Astrocyte (in vitro differentiated cells and primary cell): ENCODE data around the gene TSPEAR. TPM values are rescaled to one million over a fixed set of nuclear protein-coding genes. Genes with fewer than 3 reads are reported as not detected.

ENCODE experiments used
- DNase-seq: peaks from one replicate; pipeline ENCODE4 v3.0.0-alpha.2; 2010; ENCODE audit warnings: low read depth
- FAIRE-seq: peaks from 2 replicates; lab custom pipeline; 2011; peaks lifted over from hg19 to GRCh38; lab: Jason Lieb, UNC
- H2AFZ ChIP-seq: 2 replicates; pipeline ENCODE4 v1.6.0; 2012; ENCODE audit warnings: low read depth, low read length, inconsistent platforms
- H3K27ac ChIP-seq: 2 replicates; pipeline ENCODE4 v1.5.1; 2011; ENCODE audit warnings: low read depth, low read length, inconsistent platforms
- H3K27me3 ChIP-seq: 2 replicates; pipeline ENCODE4 v1.6.0; 2011; ENCODE audit warnings: low read length, inconsistent platforms; ENCODE audit not compliant: insufficient read depth
- H3K36me3 ChIP-seq: 2 replicates; pipeline ENCODE4 v1.5.1; 2011; ENCODE audit warnings: low read length, inconsistent platforms; ENCODE audit not compliant: insufficient read depth
- H3K4me1 ChIP-seq: 2 replicates; pipeline ENCODE4 v1.5.1; 2011; ENCODE audit warnings: low read length, inconsistent platforms; ENCODE audit not compliant: insufficient read depth
- H3K4me2 ChIP-seq: 2 replicates; pipeline ENCODE4 v1.6.0; 2012; ENCODE audit warnings: low read length, inconsistent platforms
- H3K4me3 ChIP-seq: 2 replicates; pipeline ENCODE4 v1.5.1; 2011; ENCODE audit warnings: low read depth, mild to moderate bottlenecking, low read length, inconsistent platforms; ENCODE audit not compliant: insufficient read depth
- H3K79me2 ChIP-seq: 2 replicates; pipeline ENCODE4 v1.6.0; 2012; ENCODE audit warnings: mild to moderate bottlenecking, low read length, inconsistent platforms; ENCODE audit not compliant: insufficient read depth
- H3K9ac ChIP-seq: 2 replicates; pipeline ENCODE4 v1.6.0; 2012; ENCODE audit warnings: mild to moderate bottlenecking, low read length, inconsistent platforms
- H3K9me3 ChIP-seq: 2 replicates; pipeline ENCODE4 v1.5.1; 2012; ENCODE audit warnings: low read depth, mild to moderate bottlenecking, low read length, inconsistent platforms; ENCODE audit not compliant: insufficient read depth
- H4K20me1 ChIP-seq: 2 replicates; pipeline ENCODE4 v1.6.0; 2012; ENCODE audit warnings: low read length, inconsistent platforms; ENCODE audit not compliant: insufficient read depth
- H3K27ac Mint-ChIP-seq: one replicate; pipeline ENCODE4 v1.8.0; 2021; ENCODE audit warnings: mild to moderate bottlenecking, mixed read lengths; ENCODE audit not compliant: unreplicated experiment
- H3K27me3 Mint-ChIP-seq: one replicate; pipeline ENCODE4 v1.8.0; 2021; ENCODE audit warnings: low read depth, mixed read lengths; ENCODE audit not compliant: unreplicated experiment
- H3K36me3 Mint-ChIP-seq: one replicate; pipeline ENCODE4 v1.8.0; 2021; ENCODE audit warnings: low read depth, mixed read lengths; ENCODE audit not compliant: unreplicated experiment
- H3K4me1 Mint-ChIP-seq: one replicate; pipeline ENCODE4 v1.8.0; 2021; ENCODE audit warnings: low read depth, mixed read lengths; ENCODE audit not compliant: unreplicated experiment
- H3K4me3 Mint-ChIP-seq: one replicate; pipeline ENCODE4 v1.8.0; 2021; ENCODE audit warnings: mild to moderate bottlenecking, moderate library complexity, mixed read lengths; ENCODE audit not compliant: unreplicated experiment
- H3K9me3 Mint-ChIP-seq: one replicate; pipeline ENCODE4 v1.8.0; 2021; ENCODE audit warnings: mild to moderate bottlenecking, mixed read lengths; ENCODE audit not compliant: unreplicated experiment
- EZH2 ChIP-seq: IDR thresholded peaks from 2 replicates; pipeline ENCODE4 v1.6.1; 2012; ENCODE audit warnings: mild to moderate bottlenecking, low read length, inconsistent platforms; ENCODE audit not compliant: insufficient read depth
- total RNA-seq: library from RNA; stranded (reverse); gene quantifications from 2 replicates; pipeline ENCODE4 v1.2.1, GENCODE V29; 2021
- TF ChIP-seq, protein P1 (sequence below): IDR thresholded peaks from 2 replicates; pipeline ENCODE4 v1.5.1; 2011; ENCODE audit warnings: low read depth, mild to moderate bottlenecking, inconsistent platforms, low read length, moderate library complexity; ENCODE audit not compliant: insufficient read depth

Gene TSPEAR
- total RNA-seq, 1 donor from 2014 or later, result not detected

DNA sequence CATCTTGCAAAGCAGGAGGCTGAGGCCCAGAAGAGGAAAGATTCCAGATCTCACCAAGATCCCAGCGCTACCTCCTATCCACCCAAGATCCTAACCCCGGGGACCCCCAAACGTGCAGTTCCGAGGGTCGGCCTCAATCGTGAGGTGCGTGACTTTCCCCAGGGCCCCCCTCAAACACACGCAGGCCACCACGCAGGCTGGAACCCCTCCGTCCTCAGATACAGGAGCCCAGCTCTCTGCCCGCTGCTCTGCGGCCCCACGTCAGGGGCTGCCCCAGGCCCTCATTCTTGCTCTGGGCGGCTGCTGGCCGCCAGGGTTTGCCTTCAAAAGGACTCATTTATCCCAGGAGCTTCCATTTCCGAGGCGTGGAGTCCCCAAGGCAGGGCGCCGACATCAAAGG, 211.3 kb downstream of the TSPEAR start:
- peaks cover 29% of the 10 kb centered on the region for H3K27me3 Mint-ChIP-seq
- Histone ChIP-seq H3K27me3 (peaks cover 5% of the 10 kb centered on the region), H3K9ac (no peak overlapping the region), H3K4me1 (no peaks in the 10 kb centered on the region), H3K27ac (no peak overlapping the region), H3K4me2 (no peak overlapping the region), H3K9me3 (no peaks in the 10 kb centered on the region), H4K20me1 (no peaks in the 10 kb centered on the region), H2AFZ (no peak overlapping the region), H3K79me2 (no peaks in the 10 kb centered on the region), H3K4me3 (no peak overlapping the region), H3K36me3 (no peaks in the 10 kb centered on the region)
- H3K4me3 Mint-ChIP-seq, result no peak overlapping the region
- peaks cover 5% of the 10 kb centered on the region for H3K9me3 Mint-ChIP-seq
- H3K27ac Mint-ChIP-seq, result no peak overlapping the region
- H3K36me3 Mint-ChIP-seq, result peaks cover 3% of the 10 kb centered on the region
- TF ChIP-seq EZH2, result no peak
- TF ChIP-seq, protein P1, sequence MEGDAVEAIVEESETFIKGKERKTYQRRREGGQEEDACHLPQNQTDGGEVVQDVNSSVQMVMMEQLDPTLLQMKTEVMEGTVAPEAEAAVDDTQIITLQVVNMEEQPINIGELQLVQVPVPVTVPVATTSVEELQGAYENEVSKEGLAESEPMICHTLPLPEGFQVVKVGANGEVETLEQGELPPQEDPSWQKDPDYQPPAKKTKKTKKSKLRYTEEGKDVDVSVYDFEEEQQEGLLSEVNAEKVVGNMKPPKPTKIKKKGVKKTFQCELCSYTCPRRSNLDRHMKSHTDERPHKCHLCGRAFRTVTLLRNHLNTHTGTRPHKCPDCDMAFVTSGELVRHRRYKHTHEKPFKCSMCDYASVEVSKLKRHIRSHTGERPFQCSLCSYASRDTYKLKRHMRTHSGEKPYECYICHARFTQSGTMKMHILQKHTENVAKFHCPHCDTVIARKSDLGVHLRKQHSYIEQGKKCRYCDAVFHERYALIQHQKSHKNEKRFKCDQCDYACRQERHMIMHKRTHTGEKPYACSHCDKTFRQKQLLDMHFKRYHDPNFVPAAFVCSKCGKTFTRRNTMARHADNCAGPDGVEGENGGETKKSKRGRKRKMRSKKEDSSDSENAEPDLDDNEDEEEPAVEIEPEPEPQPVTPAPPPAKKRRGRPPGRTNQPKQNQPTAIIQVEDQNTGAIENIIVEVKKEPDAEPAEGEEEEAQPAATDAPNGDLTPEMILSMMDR, result no peak
- H3K4me1 Mint-ChIP-seq, result no peaks in the 10 kb centered on the region
- FAIRE-seq (no peak), DNase-seq (no peak)

DNA sequence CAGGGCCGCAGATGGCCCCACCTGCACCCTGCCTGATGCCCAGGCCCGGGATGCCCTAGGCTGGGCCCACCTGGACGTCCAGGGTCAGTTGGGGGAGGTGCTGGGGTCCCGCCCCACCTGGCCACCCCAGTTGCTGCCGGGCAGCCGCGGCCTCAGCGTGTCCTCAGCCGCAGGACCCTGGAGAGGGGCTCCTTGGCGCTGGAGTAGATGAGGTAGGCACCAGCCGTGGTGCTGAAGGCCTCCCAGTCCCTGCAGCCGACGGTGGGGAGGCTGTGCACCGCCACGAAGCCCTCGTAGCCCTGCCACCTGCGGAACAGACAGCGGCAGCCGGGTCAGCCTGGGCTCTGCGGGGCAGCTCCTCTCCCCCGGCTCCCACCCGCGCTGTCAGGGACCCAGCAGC, 211.7 kb downstream of the TSPEAR start:
- H4K20me1 ChIP-seq, result no peaks in the 10 kb centered on the region
- no peak overlapping the region for H3K4me2 ChIP-seq
- H3K27me3 ChIP-seq, result peaks cover 5% of the 10 kb centered on the region
- no peaks in the 10 kb centered on the region for H3K79me2 ChIP-seq
- no peak overlapping the region for H3K4me3 ChIP-seq
- DNase-seq (no peak), FAIRE-seq (no peak)
- Mint-ChIP-seq H3K36me3 (peaks cover 3% of the 10 kb centered on the region), H3K9me3 (peaks cover 8% of the 10 kb centered on the region), H3K4me1 (no peaks in the 10 kb centered on the region), H3K27ac (no peak overlapping the region), H3K27me3 (peaks cover 29% of the 10 kb centered on the region), H3K4me3 (no peak overlapping the region)
- H3K27ac ChIP-seq, result no peak overlapping the region
- H3K9ac ChIP-seq, result no peak overlapping the region
- no peaks in the 10 kb centered on the region for H3K36me3 ChIP-seq
- H2AFZ ChIP-seq, result no peak overlapping the region
- TF ChIP-seq EZH2, result no peak
- TF ChIP-seq, protein P1, result no peak
- no peaks in the 10 kb centered on the region for H3K4me1 ChIP-seq
- H3K9me3 ChIP-seq, result no peaks in the 10 kb centered on the region

DNA sequence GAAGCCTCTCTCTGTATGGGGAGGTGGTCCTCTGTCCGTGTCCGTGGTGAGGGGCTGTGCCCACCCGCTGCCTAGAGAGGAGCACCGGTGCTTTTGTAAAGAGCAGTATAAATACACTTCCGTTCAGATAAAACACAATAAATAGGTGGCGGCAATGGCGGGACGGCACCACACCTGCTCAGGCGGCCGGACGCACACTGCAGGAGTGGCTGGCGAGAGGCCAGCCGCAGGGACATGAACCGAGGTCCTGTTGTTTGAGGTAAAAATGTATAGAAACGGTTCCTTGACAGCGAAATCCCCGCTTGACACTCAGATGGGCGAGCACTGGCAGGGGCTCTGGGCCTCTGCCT, 212.2 kb downstream of the TSPEAR start:
- no peaks in the 10 kb centered on the region for H3K9me3 ChIP-seq
- no peak overlapping the region for H3K9ac ChIP-seq
- H3K27ac ChIP-seq, result no peak overlapping the region
- DNase-seq, result no peak
- H3K4me2 ChIP-seq, result no peak overlapping the region
- TF ChIP-seq EZH2, result no peak
- TF ChIP-seq, protein P1, result no peak
- no peaks in the 10 kb centered on the region for H3K79me2 ChIP-seq
- H3K4me1 ChIP-seq, result no peaks in the 10 kb centered on the region
- Mint-ChIP-seq H3K4me1 (no peaks in the 10 kb centered on the region), H3K27me3 (peaks cover 29% of the 10 kb centered on the region), H3K36me3 (peaks cover 3% of the 10 kb centered on the region), H3K4me3 (no peak overlapping the region), H3K27ac (no peak overlapping the region), H3K9me3 (peaks cover 8% of the 10 kb centered on the region)
- H4K20me1 ChIP-seq, result no peaks in the 10 kb centered on the region
- H3K4me3 ChIP-seq, result no peak overlapping the region
- no peak for FAIRE-seq
- no peaks in the 10 kb centered on the region for H3K36me3 ChIP-seq
- H2AFZ ChIP-seq, result no peak overlapping the region
- peaks cover 5% of the 10 kb centered on the region for H3K27me3 ChIP-seq
